Hippocampal formation (tissue), 2 donors: Measurements from ENCODE around the gene TPSB2.
"Not testable (repeated sequence)": the region's sequence is repeated elsewhere in the genome, so short reads cannot be mapped to it uniquely, and the experiment has no call there.

ENCODE experiments used
- DNase-seq, 2 donors: peaks; one replicate each; lab custom pipeline; 2025; lab: John Stamatoyannopoulos, UW

Gene TPSB2

GRCh38 chr16:1240436-1240835 lies 10.5 kb upstream of the TPSB2 start, which contains the start of gene TPSAB1:
TPSAB1 (plus strand) TSS chr16:1240705; CDS start chr16:1240939, 234 bp downstream.
- DNase-seq: not testable (repeated sequence)

- not testable (repeated sequence) for DNase-seq
Observed at GRCh38 chr16:1239575-1239974, 9.6 kb upstream of the TPSB2 start.

GRCh38 chr16:1238909-1239308 lies 8.9 kb upstream of the TPSB2 start:
- not testable (repeated sequence) for DNase-seq

GRCh38 chr16:1237990-1238389 lies 8.0 kb upstream of the TPSB2 start:
- no peak for DNase-seq

GRCh38 chr16:1236659-1237058 lies 6.7 kb upstream of the TPSB2 start:
- not testable (repeated sequence) for DNase-seq

- not testable (repeated sequence) for DNase-seq
Observed at GRCh38 chr16:1232049-1232748, 2.2 kb upstream of the TPSB2 start.

GRCh38 chr16:1231301-1231700 lies 1.3 kb upstream of the TPSB2 start:
- not testable (repeated sequence) for DNase-seq

- not testable (repeated sequence) for DNase-seq
Observed at GRCh38 chr16:1230471-1231212, 658 bp upstream of the TPSB2 start.

- not testable (repeated sequence) for DNase-seq
Observed at GRCh38 chr16:1229476-1229875, 508 bp downstream of the TPSB2 start.

- DNase-seq: not testable (repeated sequence)
Observed at GRCh38 chr16:1228227-1228626, 1.8 kb downstream of the TPSB2 start.

GRCh38 chr16:1226692-1227091 lies 3.3 kb downstream of the TPSB2 start:
- DNase-seq: not testable (repeated sequence)

- not testable (repeated sequence) for DNase-seq
Observed at GRCh38 chr16:1225728-1226311, 4.2 kb downstream of the TPSB2 start.

- DNase-seq: no peak
Observed at GRCh38 chr16:1225051-1225451, 4.9 kb downstream of the TPSB2 start, which contains the start of gene TPSG1. TPSG1 (minus strand) TSS chr16:1225268; CDS start chr16:1225252, 16 bp downstream.

- DNase-seq: no peak
Observed at GRCh38 chr16:1224558-1224957, 5.4 kb downstream of the TPSB2 start.

GRCh38 chr16:1223355-1224214 lies 6.4 kb downstream of the TPSB2 start:
- DNase-seq: no peak

- DNase-seq: no peak
Observed at GRCh38 chr16:1222553-1223354, 7.2 kb downstream of the TPSB2 start.

- DNase-seq: no peak
Observed at GRCh38 chr16:1221628-1222552, 8.1 kb downstream of the TPSB2 start.

- DNase-seq: no peak
Observed at GRCh38 chr16:1220841-1221627, 8.9 kb downstream of the TPSB2 start.
